KMS-11 (cell line): ENCODE data around the gene FLT3.

Experiments
- H2AFZ ChIP-seq: fragments of 200-600 bp; sonication (generic); 2 replicates; pipeline ENCODE4 v1.6.1; 2016; ENCODE audit warnings: antibody characterized with exemption, mixed run types, low read depth
- H3K27ac ChIP-seq: fragments of 200-600 bp; sonication (generic); 2 replicates; pipeline ENCODE4 v1.6.1; 2016; ENCODE audit warnings: mild to moderate bottlenecking, mixed run types
- H3K27me3 ChIP-seq: fragments of 200-600 bp; sonication (generic); 2 replicates; pipeline ENCODE4 v1.6.1; 2017; ENCODE audit warnings: mild to moderate bottlenecking, low read depth, mixed run types, moderate library complexity; ENCODE audit not compliant: insufficient read depth
- H3K36me3 ChIP-seq: fragments of 200-600 bp; sonication (generic); 2 replicates; pipeline ENCODE4 v1.6.1; 2017; ENCODE audit warnings: mild to moderate bottlenecking, mixed run types; ENCODE audit not compliant: insufficient read depth
- H3K4me1 ChIP-seq: fragments of 200-600 bp; sonication (generic); 2 replicates; pipeline ENCODE4 v1.6.1; 2016; ENCODE audit warnings: mild to moderate bottlenecking, low read depth, mixed run types; ENCODE audit not compliant: poor library complexity, severe bottlenecking
- H3K4me2 ChIP-seq: fragments of 200-600 bp; sonication (generic); 2 replicates; pipeline ENCODE4 v1.7.0; 2016; ENCODE audit warnings: mild to moderate bottlenecking, mixed run types
- H3K4me3 ChIP-seq: fragments of 200-600 bp; sonication (generic); IDR thresholded peaks from 2 replicates; pipeline ENCODE4 v1.6.1; 2017; ENCODE audit warnings: low read depth, low read length, mixed read lengths; ENCODE audit not compliant: insufficient read depth
- H3K79me2 ChIP-seq: fragments of 200-600 bp; sonication (generic); 2 replicates; pipeline ENCODE4 v1.6.1; 2016; ENCODE audit warnings: low read depth, mixed run types; ENCODE audit not compliant: insufficient read depth
- H3K9ac ChIP-seq: fragments of 200-600 bp; sonication (generic); 2 replicates; pipeline ENCODE4 v1.6.1; 2016; ENCODE audit warnings: mild to moderate bottlenecking, mixed run types
- H4K20me1 ChIP-seq: fragments of 200-600 bp; sonication (generic); 2 replicates; pipeline ENCODE4 v1.6.1; 2016; ENCODE audit warnings: mild to moderate bottlenecking, mixed run types; ENCODE audit not compliant: insufficient read depth
- CTCF ChIP-seq: fragments of 200-600 bp; sonication (generic); conservative IDR thresholded peaks from 2 replicates; pipeline ENCODE4 v1.6.1; 2017; ENCODE audit warnings: low read depth, mild to moderate bottlenecking, antibody characterized with exemption, low read length, moderate library complexity, mixed read lengths

Gene FLT3

GRCh38 chr13:28026508-28026907, 73.9 kb downstream of the FLT3 start:
- Histone ChIP-seq H3K4me2 (no peak overlapping the region), H3K27me3 (no peaks in the 10 kb centered on the region), H3K27ac (no peak overlapping the region), H3K4me1 (peaks cover 5% of the 10 kb centered on the region), H4K20me1 (no peaks in the 10 kb centered on the region), H3K36me3 (no peaks in the 10 kb centered on the region), H3K79me2 (no peaks in the 10 kb centered on the region), H2AFZ (no peak overlapping the region), H3K9ac (no peak overlapping the region), H3K4me3 (no peak overlapping the region)
- no peak for TF ChIP-seq CTCF

- Histone ChIP-seq H3K27me3 (no peaks in the 10 kb centered on the region), H3K36me3 (no peaks in the 10 kb centered on the region), H3K27ac (no peak overlapping the region), H4K20me1 (no peaks in the 10 kb centered on the region), H3K79me2 (no peaks in the 10 kb centered on the region), H3K9ac (no peak overlapping the region), H3K4me1 (no peaks in the 10 kb centered on the region), H3K4me3 (no peak overlapping the region), H3K4me2 (no peak overlapping the region), H2AFZ (no peak overlapping the region)
- no peak for TF ChIP-seq CTCF
These were observed 77.4 kb downstream of the FLT3 start for GRCh38 chr13:28022848-28023518.

GRCh38 chr13:28014301-28014700, 86.1 kb downstream of the FLT3 start:
- no peak for TF ChIP-seq CTCF
- Histone ChIP-seq H3K27ac (no peak overlapping the region), H3K79me2 (no peaks in the 10 kb centered on the region), H4K20me1 (no peaks in the 10 kb centered on the region), H3K36me3 (no peaks in the 10 kb centered on the region), H3K4me1 (peaks cover 12% of the 10 kb centered on the region), H3K4me3 (no peak overlapping the region), H3K27me3 (no peaks in the 10 kb centered on the region), H2AFZ (no peak overlapping the region), H3K4me2 (no peak overlapping the region), H3K9ac (no peak overlapping the region)

GRCh38 chr13:28013482-28013881, 86.9 kb downstream of the FLT3 start:
- H3K27me3 ChIP-seq, result no peaks in the 10 kb centered on the region
- H4K20me1 ChIP-seq, result no peaks in the 10 kb centered on the region
- TF ChIP-seq CTCF, result no peak
- H2AFZ ChIP-seq, result no peak overlapping the region
- peaks cover 12% of the 10 kb centered on the region for H3K4me1 ChIP-seq
- H3K36me3 ChIP-seq, result no peaks in the 10 kb centered on the region
- no peaks in the 10 kb centered on the region for H3K79me2 ChIP-seq
- no peak overlapping the region for H3K4me3 ChIP-seq
- H3K27ac ChIP-seq, result no peak overlapping the region
- H3K4me2 ChIP-seq, result no peak overlapping the region
- H3K9ac ChIP-seq, result no peak overlapping the region
